NT2/D1 (cell line): ENCODE results near the gene ABI1.

Experiments used
- SUZ12 ChIP-seq: IDR thresholded peaks from 2 replicates; pipeline ENCODE4 v1.6.1; 2011; ENCODE audit not compliant: insufficient read length, insufficient read depth; ENCODE audit errors: extremely low read depth
- YY1 ChIP-seq: IDR thresholded peaks from 2 replicates; pipeline ENCODE4 v1.6.1; 2011; ENCODE audit not compliant: insufficient read length, insufficient read depth

- TF ChIP-seq YY1 (no peak), SUZ12 (no peak)
These were observed 81.4 kb downstream of the ABI1 start for GRCh38 chr10:26779176-26779860.
